HEK293 (cell line): ENCODE measurements around the gene ADGRD1.
A peak's percentile ranks its signal among the peaks of the same experiment; 100 is the strongest.

Experiments used
- CTCF ChIA-PET: fragments of 350-600 bp; formaldehyde crosslinking; extraction: SDS; loops from one replicate; lab custom pipeline; 2021; ENCODE audit warnings: antibody characterized with exemption; lab: Yijun Ruan, JAX
- POLR2A ChIA-PET: fragments of 300-600 bp; formaldehyde crosslinking; extraction: SDS; loops from one replicate; lab custom pipeline; 2020; ENCODE audit warnings: antibody characterized with exemption, inconsistent platforms; lab: Yijun Ruan, JAX
- H3K27ac ChIP-seq: fragments of 200-500 bp; sonication (Bioruptor generic); 2 replicates; pipeline ENCODE4 v1.5.1; 2014; ENCODE audit warnings: low read depth, low read length, control low read depth, inconsistent platforms; ENCODE audit errors: extremely low read depth
- H3K36me3 ChIP-seq, 2 experiments: fragments of 200-500 bp in 1 of 2; sonication (Bioruptor generic) in 1 of 2; 1 replicate in 1 of 2; 2 replicates in 1 of 2; pipeline ENCODE4 v1.5.1; 2014 to 2017; ENCODE audit warnings: inconsistent platforms in 2 of 2, low read length in 2 of 2; ENCODE audit not compliant: control insufficient read depth in 2 of 2, insufficient read depth in 1 of 2
- H3K4me1 ChIP-seq: fragments of 200-500 bp; sonication (Bioruptor generic); 2 replicates; pipeline ENCODE4 v1.5.1; 2014; ENCODE audit warnings: mild to moderate bottlenecking, low read length, inconsistent platforms; ENCODE audit not compliant: control insufficient read depth, insufficient read depth
- H3K4me3 ChIP-seq: 2 replicates; pipeline ENCODE4 v1.5.1; 2011; ENCODE audit warnings: low read depth, mild to moderate bottlenecking, control low read depth, low read length, moderate library complexity
- H3K9me3 ChIP-seq: fragments of 200-500 bp; sonication (Bioruptor generic); 2 replicates; pipeline ENCODE4 v1.5.1; 2014; ENCODE audit warnings: low read depth, low read length, inconsistent platforms; ENCODE audit not compliant: control insufficient read depth, insufficient read depth
- SP2 ChIP-seq: fragments of 450-650 bp; formaldehyde crosslinking; IDR thresholded peaks from 2 replicates; pipeline ENCODE4 v1.5.1; 2016; ENCODE audit warnings: missing biosample characterization, missing genetic modification characterization
- ZFHX2 ChIP-seq: fragments of 450-650 bp; formaldehyde crosslinking; conservative IDR thresholded peaks from 2 replicates; pipeline ENCODE4 v1.5.1; 2016; ENCODE audit warnings: missing biosample characterization, missing genetic modification characterization
- ZFP69B ChIP-seq: fragments of 450-650 bp; formaldehyde crosslinking; IDR thresholded peaks from 2 replicates; pipeline ENCODE4 v1.5.1; 2016; ENCODE audit warnings: missing biosample characterization, missing genetic modification characterization
- ZIC2 ChIP-seq: fragments of 450-650 bp; formaldehyde crosslinking; IDR thresholded peaks from 2 replicates; pipeline ENCODE4 v1.5.1; 2016; ENCODE audit warnings: missing biosample characterization, missing genetic modification characterization
- ZNF223 ChIP-seq: fragments of 450-650 bp; formaldehyde crosslinking; IDR thresholded peaks from 2 replicates; pipeline ENCODE4 v1.5.1; 2016; ENCODE audit warnings: missing biosample characterization, missing genetic modification characterization
- ZNF23 ChIP-seq: fragments of 450-650 bp; formaldehyde crosslinking; IDR thresholded peaks from 2 replicates; pipeline ENCODE4 v1.5.1; 2016; ENCODE audit warnings: missing biosample characterization, missing genetic modification characterization, borderline replicate concordance
- ZNF302 ChIP-seq: fragments of 450-650 bp; formaldehyde crosslinking; IDR thresholded peaks from 2 replicates; pipeline ENCODE4 v1.5.1; 2016; ENCODE audit warnings: missing biosample characterization, missing genetic modification characterization, low read depth
- ZNF324 ChIP-seq: fragments of 450-650 bp; formaldehyde crosslinking; IDR thresholded peaks from 2 replicates; pipeline ENCODE4 v1.5.1; 2016; ENCODE audit warnings: missing biosample characterization, missing genetic modification characterization
- ZNF670 ChIP-seq: fragments of 450-650 bp; formaldehyde crosslinking; IDR thresholded peaks from 2 replicates; pipeline ENCODE4 v1.5.1; 2016; ENCODE audit warnings: missing biosample characterization, missing genetic modification characterization, low read depth
- ZNF791 ChIP-seq: fragments of 450-650 bp; formaldehyde crosslinking; IDR thresholded peaks from 2 replicates; pipeline ENCODE4 v1.5.1; 2016; ENCODE audit warnings: missing biosample characterization, missing genetic modification characterization
- ZNF843 ChIP-seq: fragments of 450-650 bp; formaldehyde crosslinking; IDR thresholded peaks from 2 replicates; pipeline ENCODE4 v1.5.1; 2016; ENCODE audit warnings: missing biosample characterization, missing genetic modification characterization
- ZXDB ChIP-seq: fragments of 450-650 bp; formaldehyde crosslinking; IDR thresholded peaks from 2 replicates; pipeline ENCODE4 v1.5.1; 2016; ENCODE audit warnings: missing biosample characterization, missing genetic modification characterization
- TF ChIP-seq, protein P1 (sequence below): fragments of 450-650 bp; formaldehyde crosslinking; IDR thresholded peaks from 2 replicates; pipeline ENCODE4 v1.5.1; 2016; ENCODE audit warnings: missing biosample characterization, missing genetic modification characterization
- TF ChIP-seq, protein P2 (sequence below): fragments of 450-650 bp; formaldehyde crosslinking; IDR thresholded peaks from 2 replicates; pipeline ENCODE4 v1.5.1; 2016; ENCODE audit warnings: missing biosample characterization, missing genetic modification characterization, low read depth
- TF ChIP-seq, protein P3 (sequence below): fragments of 450-650 bp; formaldehyde crosslinking; IDR thresholded peaks from 2 replicates; pipeline ENCODE4 v1.5.1; 2017; ENCODE audit warnings: missing biosample characterization, missing genetic modification characterization
- TF ChIP-seq, protein P4 (sequence below): fragments of 450-650 bp; formaldehyde crosslinking; IDR thresholded peaks from 2 replicates; pipeline ENCODE4 v1.5.1; 2016; ENCODE audit warnings: missing biosample characterization, missing genetic modification characterization

The ADGRD1 gene

DNA sequence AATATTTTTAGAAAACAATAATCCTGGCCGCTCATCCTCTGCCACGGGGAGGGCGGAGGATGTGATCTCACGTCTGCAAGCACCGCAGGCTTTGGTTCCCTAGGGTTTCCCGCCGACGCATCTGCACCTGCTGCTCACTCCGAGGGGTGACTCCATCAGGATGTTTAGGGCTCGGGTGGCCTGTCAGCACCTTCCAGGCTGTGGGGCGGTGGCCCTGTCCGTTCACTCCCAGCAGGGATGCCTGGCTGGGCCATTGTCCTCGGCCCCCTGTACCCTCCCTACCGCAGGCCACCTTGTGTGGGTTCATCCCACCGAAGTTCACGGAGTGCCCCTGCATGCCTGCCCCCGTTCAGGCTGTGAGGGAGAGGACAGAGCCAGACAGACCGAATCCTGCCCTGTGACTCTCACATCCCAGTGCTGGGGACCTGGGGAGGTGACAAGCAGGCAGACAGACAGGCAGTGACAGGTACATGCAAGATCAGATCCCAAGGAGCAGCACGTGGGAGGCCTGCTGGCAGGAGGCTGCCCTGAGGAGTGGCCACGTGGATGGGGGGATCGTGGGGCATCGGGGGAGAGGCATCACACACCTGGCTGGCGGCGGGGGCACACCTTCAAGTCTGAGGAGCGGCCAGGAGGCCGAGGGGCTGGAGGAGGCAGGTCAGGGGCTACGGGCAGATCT is 112.6 kb downstream of the ADGRD1 start:
- no peaks in the 10 kb centered on the region for H3K9me3 ChIP-seq
- H3K36me3 ChIP-seq: no peaks in the 10 kb centered on the region
- no peaks in the 10 kb centered on the region for H3K4me1 ChIP-seq
- no peak overlapping the region for H3K4me3 ChIP-seq
- TF ChIP-seq ZIC2 (tag by site-specific recombination): 0 out of 2 replicates have a peak, but pooled peaks have one; percentile 10
- TF ChIP-seq ZNF670: no peak
- no peak overlapping the region for H3K27ac ChIP-seq
- ChIA-PET POLR2A (no interaction called here), CTCF (no interaction called here)

DNA sequence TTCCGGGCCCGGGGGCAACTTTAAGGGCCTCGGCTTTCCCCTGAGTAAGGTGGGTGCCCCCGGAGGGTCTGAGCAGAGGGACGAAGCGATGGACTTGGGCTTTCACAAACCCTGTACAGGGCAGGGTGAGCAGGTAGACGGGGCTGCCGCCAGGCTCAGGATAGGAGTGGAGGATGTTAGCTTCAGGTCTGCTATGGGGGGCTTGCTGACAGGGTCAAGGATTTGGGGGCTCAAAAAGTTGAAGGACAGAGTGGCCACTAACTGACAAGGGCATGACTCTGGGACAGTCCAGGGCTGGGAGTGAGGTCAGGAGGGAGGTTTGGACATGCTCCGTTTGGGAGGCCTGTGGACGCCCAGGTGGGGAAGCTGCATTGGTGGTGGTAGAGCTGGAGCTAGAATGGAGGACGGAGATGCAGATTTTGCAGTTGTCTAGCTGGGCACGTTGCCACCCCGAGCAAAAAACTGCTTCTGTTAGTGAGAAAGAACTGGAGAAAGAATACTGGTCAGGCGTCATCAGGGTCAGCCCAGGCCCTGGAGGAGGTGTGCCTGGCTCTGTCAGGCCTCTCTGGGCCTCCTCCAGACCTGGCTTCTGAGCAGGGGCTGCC is 113.3 kb downstream of the ADGRD1 start:
- no peaks in the 10 kb centered on the region for H3K36me3 ChIP-seq
- H3K4me3 ChIP-seq: no peak overlapping the region
- H3K4me1 ChIP-seq: no peaks in the 10 kb centered on the region
- TF ChIP-seq, protein P1, sequence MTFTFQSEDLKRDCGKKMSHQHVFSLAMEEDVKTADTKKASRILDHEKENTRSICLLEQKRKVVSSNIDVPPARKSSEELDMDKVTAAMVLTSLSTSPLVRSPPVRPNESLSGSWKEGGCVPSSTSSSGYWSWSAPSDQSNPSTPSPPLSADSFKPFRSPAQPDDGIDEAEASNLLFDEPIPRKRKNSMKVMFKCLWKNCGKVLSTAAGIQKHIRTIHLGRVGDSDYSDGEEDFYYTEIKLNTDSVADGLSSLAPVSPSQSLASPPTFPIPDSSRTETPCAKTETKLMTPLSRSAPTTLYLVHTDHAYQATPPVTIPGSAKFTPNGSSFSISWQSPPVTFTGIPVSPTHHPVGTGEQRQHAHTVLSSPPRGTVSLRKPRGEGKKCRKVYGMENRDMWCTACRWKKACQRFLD: no peak
- TF ChIP-seq, protein P2, sequence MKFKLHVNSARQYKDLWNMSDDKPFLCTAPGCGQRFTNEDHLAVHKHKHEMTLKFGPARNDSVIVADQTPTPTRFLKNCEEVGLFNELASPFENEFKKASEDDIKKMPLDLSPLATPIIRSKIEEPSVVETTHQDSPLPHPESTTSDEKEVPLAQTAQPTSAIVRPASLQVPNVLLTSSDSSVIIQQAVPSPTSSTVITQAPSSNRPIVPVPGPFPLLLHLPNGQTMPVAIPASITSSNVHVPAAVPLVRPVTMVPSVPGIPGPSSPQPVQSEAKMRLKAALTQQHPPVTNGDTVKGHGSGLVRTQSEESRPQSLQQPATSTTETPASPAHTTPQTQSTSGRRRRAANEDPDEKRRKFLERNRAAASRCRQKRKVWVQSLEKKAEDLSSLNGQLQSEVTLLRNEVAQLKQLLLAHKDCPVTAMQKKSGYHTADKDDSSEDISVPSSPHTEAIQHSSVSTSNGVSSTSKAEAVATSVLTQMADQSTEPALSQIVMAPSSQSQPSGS (tag by site-specific recombination): no peak
- TF ChIP-seq ZFHX2 (tag by site-specific recombination) (no peak), ZNF843 (tag by site-specific recombination) (no peak), ZNF791 (no peak), ZNF324 (tag by site-specific recombination) (no peak), ZFP69B (no peak), ZXDB (tag by site-specific recombination) (no peak), ZNF23 (tag by site-specific recombination) (no peak), ZNF302 (no peak), SP2 (tag by site-specific recombination) (no peak), ZNF223 (tag by site-specific recombination) (no peak)
- TF ChIP-seq, protein P3, sequence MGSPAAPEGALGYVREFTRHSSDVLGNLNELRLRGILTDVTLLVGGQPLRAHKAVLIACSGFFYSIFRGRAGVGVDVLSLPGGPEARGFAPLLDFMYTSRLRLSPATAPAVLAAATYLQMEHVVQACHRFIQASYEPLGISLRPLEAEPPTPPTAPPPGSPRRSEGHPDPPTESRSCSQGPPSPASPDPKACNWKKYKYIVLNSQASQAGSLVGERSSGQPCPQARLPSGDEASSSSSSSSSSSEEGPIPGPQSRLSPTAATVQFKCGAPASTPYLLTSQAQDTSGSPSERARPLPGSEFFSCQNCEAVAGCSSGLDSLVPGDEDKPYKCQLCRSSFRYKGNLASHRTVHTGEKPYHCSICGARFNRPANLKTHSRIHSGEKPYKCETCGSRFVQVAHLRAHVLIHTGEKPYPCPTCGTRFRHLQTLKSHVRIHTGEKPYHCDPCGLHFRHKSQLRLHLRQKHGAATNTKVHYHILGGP (tag by site-specific recombination): no peak
- TF ChIP-seq, protein P4, sequence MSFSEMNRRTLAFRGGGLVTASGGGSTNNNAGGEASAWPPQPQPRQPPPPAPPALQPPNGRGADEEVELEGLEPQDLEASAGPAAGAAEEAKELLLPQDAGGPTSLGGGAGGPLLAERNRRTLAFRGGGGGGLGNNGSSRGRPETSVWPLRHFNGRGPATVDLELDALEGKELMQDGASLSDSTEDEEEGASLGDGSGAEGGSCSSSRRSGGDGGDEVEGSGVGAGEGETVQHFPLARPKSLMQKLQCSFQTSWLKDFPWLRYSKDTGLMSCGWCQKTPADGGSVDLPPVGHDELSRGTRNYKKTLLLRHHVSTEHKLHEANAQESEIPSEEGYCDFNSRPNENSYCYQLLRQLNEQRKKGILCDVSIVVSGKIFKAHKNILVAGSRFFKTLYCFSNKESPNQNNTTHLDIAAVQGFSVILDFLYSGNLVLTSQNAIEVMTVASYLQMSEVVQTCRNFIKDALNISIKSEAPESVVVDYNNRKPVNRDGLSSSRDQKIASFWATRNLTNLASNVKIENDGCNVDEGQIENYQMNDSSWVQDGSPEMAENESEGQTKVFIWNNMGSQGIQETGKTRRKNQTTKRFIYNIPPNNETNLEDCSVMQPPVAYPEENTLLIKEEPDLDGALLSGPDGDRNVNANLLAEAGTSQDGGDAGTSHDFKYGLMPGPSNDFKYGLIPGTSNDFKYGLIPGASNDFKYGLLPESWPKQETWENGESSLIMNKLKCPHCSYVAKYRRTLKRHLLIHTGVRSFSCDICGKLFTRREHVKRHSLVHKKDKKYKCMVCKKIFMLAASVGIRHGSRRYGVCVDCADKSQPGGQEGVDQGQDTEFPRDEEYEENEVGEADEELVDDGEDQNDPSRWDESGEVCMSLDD (tag by site-specific recombination): no peak
- POLR2A ChIA-PET: no interaction called here
- H3K27ac ChIP-seq: no peak overlapping the region
- CTCF ChIA-PET: no interaction called here
- no peaks in the 10 kb centered on the region for H3K9me3 ChIP-seq
